Measurements from ENCODE around the gene CSRP1. TPM values are rescaled to one million over a fixed set of nuclear protein-coding genes. Genes with fewer than 3 reads are reported as not detected.
A peak's percentile ranks its signal among the peaks of the same experiment; 100 is the strongest.
"Not testable (repeated sequence)": the region's sequence is repeated elsewhere in the genome, so short reads cannot be mapped to it uniquely, and the experiment has no call there.

CSRP1 gene
- total RNA-seq, 3 donors from 2014 or later = 150 to 1,587 (median 214) TPM

DNA sequence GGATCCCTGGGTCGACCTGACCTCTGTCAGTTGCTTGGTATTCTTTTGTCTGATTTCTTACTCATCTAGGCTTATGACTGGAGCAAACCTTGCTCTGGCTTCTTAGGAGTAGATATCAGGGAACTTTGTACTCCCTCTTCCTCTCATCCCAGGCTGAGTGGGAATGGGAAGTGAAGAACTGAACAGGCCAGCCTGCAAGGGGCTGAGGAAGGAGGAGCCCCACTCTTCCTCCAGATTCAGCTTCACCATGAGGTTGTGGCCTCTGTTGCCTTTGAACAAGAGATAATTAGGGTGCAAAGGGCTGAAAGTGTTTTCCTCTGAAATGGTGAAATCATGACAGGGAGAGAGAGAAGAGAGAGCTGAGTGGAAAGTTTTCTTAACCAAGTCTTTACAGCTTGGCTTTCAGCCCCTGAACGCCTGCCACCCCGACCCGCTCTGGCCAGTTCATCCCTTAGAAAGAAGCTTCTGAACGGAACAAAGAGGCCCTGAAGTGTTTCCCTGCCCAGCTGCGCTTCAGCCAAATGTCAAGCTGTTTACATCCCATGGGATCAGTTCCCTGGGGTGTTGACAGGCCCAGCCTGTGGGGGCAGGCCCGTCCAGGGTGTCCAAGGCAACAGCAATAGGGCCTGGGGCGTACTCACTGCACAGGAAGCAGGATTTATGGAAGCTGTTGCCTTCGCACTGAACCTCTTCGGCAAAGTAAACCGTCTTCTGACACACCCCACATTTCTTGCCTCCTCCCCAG is 11.2 kb downstream of the CSRP1 start:
- Histone ChIP-seq H3K9me3 (no peaks in the 10 kb centered on the region), H3K4me3 (no peak overlapping the region), H3K36me3 (ENCODE audit: low read depth) (no peaks in the 10 kb centered on the region), H3K4me1 (ENCODE audit: low read depth) (peaks cover 13% of the 10 kb centered on the region)
- DNase-seq (peak; percentile 58 to 73 (median 63)), ATAC-seq (peak; percentile 52)
- TF ChIP-seq CTCF (IDR thresholded peaks at IDR 0.05) = no peak
- intact Hi-C loops (cut with DNase I, micrococcal nuclease) = no loop called here

DNA sequence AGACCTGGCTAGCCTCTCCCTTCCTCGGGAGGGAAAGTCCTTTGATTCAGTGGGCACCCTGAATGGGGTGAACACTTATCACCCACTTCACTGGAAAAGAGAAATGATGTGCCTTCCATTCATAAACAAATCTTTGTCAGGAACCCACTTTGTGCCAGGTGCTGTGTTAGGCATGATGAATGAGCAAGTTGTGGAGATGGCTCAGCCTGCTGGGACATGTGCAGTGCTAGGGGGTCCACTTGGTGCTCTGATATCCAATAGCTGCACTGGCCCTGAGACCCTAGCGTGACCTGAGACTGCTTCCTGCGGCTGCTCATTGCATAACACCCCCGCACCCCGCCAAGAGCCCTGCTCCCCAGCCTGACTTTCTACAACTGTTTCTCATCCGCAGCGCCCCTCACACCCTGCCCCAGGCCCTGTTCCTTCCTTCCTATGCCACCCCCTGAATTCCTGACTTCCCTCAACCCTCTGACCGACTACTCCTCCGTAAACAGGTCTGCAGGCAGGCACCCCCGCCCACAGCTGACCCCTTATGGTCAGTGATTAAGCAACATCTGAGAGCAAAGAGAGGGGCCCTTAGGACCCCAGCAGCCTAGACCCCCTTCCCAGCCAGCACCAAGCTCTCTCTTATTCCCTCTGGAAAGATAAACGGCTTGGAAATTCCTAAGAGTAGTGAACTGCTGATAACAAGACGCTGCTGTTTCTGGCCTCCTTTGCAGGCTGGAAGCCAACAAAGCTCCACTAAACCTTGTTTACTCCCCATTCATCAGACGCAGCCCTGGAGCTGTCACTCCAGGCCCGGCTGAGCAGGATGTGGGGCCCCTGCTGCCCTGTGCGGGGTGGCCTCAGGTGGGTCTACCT is 12.9 kb downstream of the CSRP1 start:
- Histone ChIP-seq H3K36me3 (ENCODE audit: low read depth) (no peaks in the 10 kb centered on the region), H3K4me3 (no peak overlapping the region), H3K9me3 (no peaks in the 10 kb centered on the region), H3K4me1 (ENCODE audit: low read depth) (peaks cover 14% of the 10 kb centered on the region)
- no peak for DNase-seq
- no peak for TF ChIP-seq CTCF (IDR thresholded peaks at IDR 0.05)
- no peak for ATAC-seq
- intact Hi-C loops (cut with DNase I, micrococcal nuclease) = no loop called here

DNA sequence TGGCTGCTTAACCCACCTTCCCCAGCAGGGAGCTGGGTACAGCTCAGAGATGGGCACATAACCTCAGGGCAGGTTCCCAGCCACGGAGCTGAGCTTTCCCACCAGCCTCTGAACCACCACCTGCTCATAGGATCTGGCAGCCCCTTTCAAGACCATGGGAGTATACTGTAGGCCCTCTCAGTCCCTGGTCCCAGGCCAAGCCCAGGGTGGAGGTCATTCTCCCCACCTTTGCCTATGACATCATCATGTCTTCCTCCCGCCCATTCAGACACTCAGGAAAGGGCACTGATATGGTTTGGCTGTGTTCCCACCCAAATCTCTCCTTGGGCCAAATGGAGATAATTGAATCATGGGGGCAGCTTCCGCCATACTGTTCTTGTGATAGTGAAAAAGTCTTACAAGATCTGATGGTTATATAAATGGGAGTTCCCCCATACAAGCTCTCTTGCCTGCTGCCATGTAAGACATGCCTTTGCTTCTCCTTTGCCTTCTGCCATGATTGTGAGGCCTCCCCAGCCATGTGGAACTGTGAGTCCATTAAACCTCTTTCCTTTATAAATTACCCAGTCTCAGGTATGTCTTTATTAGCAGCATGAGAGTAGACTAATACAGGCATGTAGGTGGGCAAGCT is 13.8 kb downstream of the CSRP1 start:
- intact Hi-C loops (cut with DNase I, micrococcal nuclease); H3K36me3 ChIP-seq (ENCODE audit: low read depth); H3K4me3 ChIP-seq; H3K9me3 ChIP-seq; ATAC-seq; DNase-seq: not testable (repeated sequence)
- peaks cover 16% of the 10 kb centered on the region for H3K4me1 ChIP-seq (ENCODE audit: low read depth)

- Histone ChIP-seq H3K4me3 (no peak overlapping the region), H3K36me3 (ENCODE audit: low read depth) (no peaks in the 10 kb centered on the region), H3K4me1 (ENCODE audit: low read depth) (peaks cover 16% of the 10 kb centered on the region), H3K9me3 (no peaks in the 10 kb centered on the region)
- ATAC-seq (no peak), DNase-seq (no peak)
- TF ChIP-seq CTCF (IDR thresholded peaks at IDR 0.05) = no peak
- intact Hi-C loops (cut with DNase I, micrococcal nuclease) = no loop called here
These were observed 14.9 kb downstream of the CSRP1 start for GRCh38 chr1:201491896-201492511.

- Histone ChIP-seq H3K4me1 (ENCODE audit: low read depth) (peaks cover 16% of the 10 kb centered on the region), H3K4me3 (no peak overlapping the region), H3K36me3 (ENCODE audit: low read depth) (no peaks in the 10 kb centered on the region), H3K9me3 (no peaks in the 10 kb centered on the region)
- no peak for ATAC-seq
- intact Hi-C loops (cut with DNase I, micrococcal nuclease) = no loop called here
- TF ChIP-seq CTCF (IDR thresholded peaks at IDR 0.05) = no peak
- DNase-seq = no peak
These were observed 16.2 kb downstream of the CSRP1 start for GRCh38 chr1:201490708-201491131.

All from mucosa of descending colon (tissue), 3 donors.